Fibroblast of pulmonary artery (primary cell): ENCODE results near the gene NBEAL2.
"Not testable (repeated sequence)": the region's sequence is repeated elsewhere in the genome, so short reads cannot be mapped to it uniquely, and the experiment has no call there.

ENCODE experiments used
- DNase-seq: peaks from one replicate; pipeline ENCODE4 v3.0.0-alpha.2; 2010; ENCODE audit warnings: low read depth
- H3K4me3 ChIP-seq: replicated peaks from 2 replicates; pipeline ENCODE4 v1.5.1; 2011; ENCODE audit warnings: low read depth, mild to moderate bottlenecking, control low read depth, low read length, moderate library complexity
- TF ChIP-seq, protein P1 (sequence below): IDR thresholded peaks from 2 replicates; pipeline ENCODE4 v1.5.1; 2011; ENCODE audit warnings: mild to moderate bottlenecking, control low read depth, low read length, inconsistent platforms; ENCODE audit errors: missing control alignments

NBEAL2 gene

DNA sequence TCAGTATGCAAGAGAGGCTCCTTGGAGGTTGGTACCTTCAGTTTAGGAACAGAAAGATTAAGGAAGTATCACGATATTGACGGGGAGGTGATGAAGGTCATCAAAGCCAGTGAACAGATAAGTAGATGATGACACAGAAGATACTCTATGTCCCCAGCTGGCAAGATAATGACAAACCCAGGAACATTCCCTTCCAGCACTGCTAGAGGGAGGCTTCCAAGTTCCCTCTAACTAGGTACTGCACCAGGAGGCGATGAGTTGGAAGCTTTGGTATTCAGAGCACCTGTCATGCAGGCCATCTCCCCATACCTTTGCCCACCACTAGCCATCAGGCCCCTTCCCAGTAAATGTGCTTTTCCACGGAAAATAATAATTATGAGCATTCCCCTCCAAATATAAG lies 40.8 kb downstream of the NBEAL2 start:
- H3K4me3 ChIP-seq, result no peak overlapping the region
- DNase-seq, result no peak
- TF ChIP-seq, protein P1, sequence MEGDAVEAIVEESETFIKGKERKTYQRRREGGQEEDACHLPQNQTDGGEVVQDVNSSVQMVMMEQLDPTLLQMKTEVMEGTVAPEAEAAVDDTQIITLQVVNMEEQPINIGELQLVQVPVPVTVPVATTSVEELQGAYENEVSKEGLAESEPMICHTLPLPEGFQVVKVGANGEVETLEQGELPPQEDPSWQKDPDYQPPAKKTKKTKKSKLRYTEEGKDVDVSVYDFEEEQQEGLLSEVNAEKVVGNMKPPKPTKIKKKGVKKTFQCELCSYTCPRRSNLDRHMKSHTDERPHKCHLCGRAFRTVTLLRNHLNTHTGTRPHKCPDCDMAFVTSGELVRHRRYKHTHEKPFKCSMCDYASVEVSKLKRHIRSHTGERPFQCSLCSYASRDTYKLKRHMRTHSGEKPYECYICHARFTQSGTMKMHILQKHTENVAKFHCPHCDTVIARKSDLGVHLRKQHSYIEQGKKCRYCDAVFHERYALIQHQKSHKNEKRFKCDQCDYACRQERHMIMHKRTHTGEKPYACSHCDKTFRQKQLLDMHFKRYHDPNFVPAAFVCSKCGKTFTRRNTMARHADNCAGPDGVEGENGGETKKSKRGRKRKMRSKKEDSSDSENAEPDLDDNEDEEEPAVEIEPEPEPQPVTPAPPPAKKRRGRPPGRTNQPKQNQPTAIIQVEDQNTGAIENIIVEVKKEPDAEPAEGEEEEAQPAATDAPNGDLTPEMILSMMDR, result no peak

DNA sequence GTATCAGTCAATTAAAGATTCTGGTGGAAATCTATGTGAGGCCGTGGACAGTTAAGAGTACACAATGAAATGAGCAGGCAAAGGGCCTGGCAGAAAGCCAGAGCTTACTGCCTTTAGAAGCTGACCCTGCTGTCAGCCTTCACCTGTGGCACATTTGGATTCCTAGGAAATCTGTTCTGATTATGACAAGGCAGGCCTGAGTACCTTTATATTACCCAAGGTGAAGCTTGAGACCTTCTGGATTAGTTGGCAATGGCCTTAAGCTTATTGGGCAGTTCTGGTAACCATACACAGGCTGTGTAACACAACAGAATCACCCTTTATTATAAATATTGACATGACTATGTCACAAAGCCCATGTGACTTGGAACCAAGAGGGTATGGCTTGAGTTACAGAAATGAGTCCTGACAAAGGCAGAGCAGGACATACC lies 43.2 kb downstream of the NBEAL2 start:
- TF ChIP-seq, protein P1, result no peak
- no peak overlapping the region for H3K4me3 ChIP-seq
- DNase-seq, result peak; percentile 24

DNA sequence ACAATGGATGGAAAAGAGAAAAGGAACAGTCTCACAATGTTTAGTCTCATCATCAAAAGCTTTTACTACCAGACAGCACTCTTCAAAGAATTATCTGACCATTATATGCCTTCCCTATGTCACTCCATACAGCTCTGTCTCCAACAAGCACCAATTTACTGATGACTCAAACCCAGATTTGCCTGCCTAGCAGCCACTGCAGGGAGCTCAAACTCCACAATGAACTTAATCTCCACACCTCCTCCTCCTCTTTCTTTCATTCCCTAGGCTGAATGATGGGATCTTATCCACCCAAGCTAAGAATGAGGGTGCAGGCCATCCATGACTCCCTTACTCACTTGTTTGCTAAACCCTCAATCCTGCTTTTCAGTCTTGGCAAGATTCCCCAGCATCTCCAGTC lies 45.5 kb downstream of the NBEAL2 start:
- TF ChIP-seq, protein P1, result peak; percentile 3
- DNase-seq, result peak; percentile 34

DNA sequence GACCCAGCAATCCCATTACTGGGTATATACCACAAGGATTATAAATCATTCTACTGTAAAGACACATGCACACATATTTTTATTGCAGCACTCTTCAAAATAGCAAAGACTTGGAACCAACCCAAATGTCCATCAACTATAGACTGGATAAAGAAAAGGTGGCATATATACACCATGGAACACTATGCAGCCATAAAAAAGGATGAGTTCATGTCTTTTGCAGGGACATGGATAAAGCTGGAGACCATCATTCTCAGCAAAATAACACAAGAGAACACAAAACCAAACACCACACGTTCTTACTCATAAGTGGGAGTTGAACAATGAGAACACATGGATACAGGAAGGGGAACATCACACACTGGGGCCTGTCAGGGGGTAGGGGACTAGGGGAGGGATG lies 47.0 kb downstream of the NBEAL2 start:
- H3K4me3 ChIP-seq, DNase-seq: not testable (repeated sequence)

More for the DNA sequence above, 45.5 kb downstream of the NBEAL2 start:
- H3K4me3 ChIP-seq, result no peak overlapping the region

DNA sequence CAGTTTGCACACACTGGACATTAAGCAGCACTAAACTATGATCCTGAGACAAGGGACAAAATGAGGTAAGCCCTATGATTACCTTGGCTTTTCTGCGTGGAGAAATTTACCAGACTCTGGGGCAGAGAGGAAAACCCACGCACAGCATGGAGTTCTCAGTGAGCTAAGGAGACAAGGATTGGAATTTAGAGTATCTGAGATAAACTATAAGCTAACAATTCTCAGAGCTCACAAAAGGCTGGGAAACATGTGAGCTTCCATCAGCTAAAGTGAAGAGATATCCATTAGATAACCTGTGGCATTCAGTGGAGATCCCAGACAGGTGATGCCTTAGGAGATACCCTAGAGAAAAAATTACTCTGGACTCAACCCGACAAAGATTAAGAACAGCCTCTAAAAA lies 48.7 kb downstream of the NBEAL2 start:
- no peak overlapping the region for H3K4me3 ChIP-seq
- TF ChIP-seq, protein P1, result no peak
- no peak for DNase-seq

DNA sequence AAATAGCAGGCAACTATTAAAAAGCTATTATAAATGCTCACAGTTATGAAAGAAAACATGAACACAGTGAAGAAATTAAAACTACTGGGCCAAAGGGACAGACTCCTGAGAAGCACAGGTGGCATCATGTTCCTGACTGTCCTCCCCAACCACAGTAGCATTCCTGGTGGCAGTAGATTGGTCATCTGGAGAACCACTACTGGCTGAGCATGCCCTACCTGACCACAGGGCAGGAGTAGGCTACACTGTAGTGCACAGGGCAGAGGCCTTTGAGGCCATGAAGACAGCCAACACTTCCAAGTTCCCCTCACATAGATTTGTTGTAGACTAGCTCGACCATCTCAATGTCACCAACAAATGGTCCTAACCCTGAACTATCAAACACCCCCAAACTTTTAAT lies 49.2 kb downstream of the NBEAL2 start:
- no peak for DNase-seq
- no peak overlapping the region for H3K4me3 ChIP-seq
- TF ChIP-seq, protein P1, result no peak

DNA sequence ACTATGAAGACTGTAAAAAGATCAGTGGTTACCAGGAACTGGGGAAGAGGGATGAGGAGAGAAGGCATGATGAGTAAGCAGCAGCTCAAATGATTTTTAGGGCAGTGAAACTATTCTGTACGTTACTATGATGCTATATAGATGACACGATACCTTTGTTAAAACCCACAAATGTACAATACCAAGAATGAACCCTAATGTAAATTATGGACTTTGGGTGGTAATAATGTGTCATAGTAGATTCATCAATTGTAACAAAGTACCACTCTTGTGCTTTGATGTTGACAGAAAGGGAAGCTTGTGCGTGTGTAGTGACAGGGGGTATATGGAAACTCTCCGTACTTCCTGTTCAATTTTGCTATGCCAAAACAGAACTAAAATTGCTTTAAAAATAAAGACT lies 51.6 kb downstream of the NBEAL2 start:
- DNase-seq, H3K4me3 ChIP-seq: not testable (repeated sequence)

DNA sequence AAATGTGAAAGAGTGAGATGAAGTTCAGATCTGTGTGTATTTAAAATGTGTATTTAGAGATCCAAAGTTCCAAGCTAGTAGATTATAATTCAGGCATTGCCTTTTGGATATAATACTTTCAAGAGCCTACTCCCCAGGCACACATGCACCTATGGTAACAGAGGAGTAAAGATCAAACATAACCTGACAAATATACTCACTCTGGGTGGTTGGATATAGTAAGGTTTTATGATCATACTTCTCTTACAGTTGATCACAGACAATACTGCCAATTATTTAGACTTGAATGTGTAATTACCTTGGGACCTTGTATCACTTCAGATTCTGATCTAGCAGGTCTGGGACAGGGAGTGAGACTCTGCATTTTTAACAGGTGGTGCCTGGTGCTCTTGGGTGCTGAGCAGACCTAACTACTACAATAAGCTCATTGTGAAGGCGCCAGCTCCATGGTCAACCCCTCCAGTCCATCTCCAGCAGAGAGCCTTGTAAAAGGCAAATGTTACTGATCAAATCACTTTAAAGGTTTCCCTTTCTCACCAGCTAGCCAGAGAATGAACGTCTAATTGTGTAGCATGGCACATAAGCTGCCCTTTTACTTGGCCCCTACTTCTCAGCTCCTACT lies 55.5 kb downstream of the NBEAL2 start:
- no peak overlapping the region for H3K4me3 ChIP-seq
- DNase-seq, result no peak
- TF ChIP-seq, protein P1, result no peak
